Measurements from ENCODE around the gene CCDC102A. TPM values are rescaled to one million over a fixed set of nuclear protein-coding genes. Genes with fewer than 3 reads are reported as not detected.

CCDC102A gene
- total and polyA plus RNA-seq, 9 of the 15 experiments (the other 6 are each of a cell fraction or from before 2014, with no cell fraction given): 0.03 to 4.9 (median 1.4) TPM

DNA sequence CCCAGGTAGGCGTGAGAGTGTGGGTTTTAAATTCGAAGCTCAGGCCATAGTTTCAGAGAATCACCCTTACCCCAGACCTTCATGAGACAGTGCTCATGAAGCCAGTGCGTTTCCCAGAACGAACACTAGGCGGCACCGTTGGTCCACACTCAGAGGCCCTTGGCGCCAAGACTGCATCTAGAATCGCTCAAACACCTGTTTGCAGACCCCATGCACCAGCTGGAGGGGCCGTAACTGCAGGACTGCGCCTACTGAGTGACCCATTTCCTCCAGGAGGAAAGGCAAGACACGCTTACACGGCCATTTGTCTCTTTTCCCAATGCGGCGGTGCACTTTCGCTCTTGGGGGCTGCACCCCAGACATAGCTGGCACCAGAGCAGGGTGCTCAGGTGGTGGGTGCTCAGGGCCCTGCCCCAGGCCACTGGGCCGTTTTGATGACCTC is 40.1 kb upstream of the CCDC102A start:
- no peak overlapping the region for H3K27ac ChIP-seq (ENCODE audit: extremely low read depth, low read depth, low read length)
- no peak overlapping the region for H3K4me2 ChIP-seq (ENCODE audit: insufficient read depth, low read length)
- ATAC-seq (peak; percentile 94), DNase-seq (ENCODE audit: extremely low read depth in 1 of 4, low spot score in 3 of 4) (peak; percentile 71 to 84 (median 77)), FAIRE-seq (peak; percentile 97)
- no peak overlapping the region for H3K4me3 ChIP-seq
- H3K79me2 ChIP-seq (ENCODE audit: control insufficient read depth, insufficient read depth, low read length): no peaks in the 10 kb centered on the region
- WGBS (ENCODE audit: insufficient coverage, low coverage, missing lambda C conversion rate): 19% methylated on average over 16 of the region's 16 CpGs
- intact Hi-C loops (cut with micrococcal nuclease) (loop anchor here (1.0 to 10.0 kb wide), 3 partner anchors 73 to 518 kb away; partner anchors contain the start of genes USB1 and ZNF319), in situ Hi-C loops (cut with MboI) (no loop called here)
- no peaks in the 10 kb centered on the region for H3K9me1 ChIP-seq (ENCODE audit: control insufficient read depth, insufficient read depth, low read length)
- 0 out of 4 replicates have a peak overlapping the region, but pooled peaks of 1 of the 2 experiments have one; percentile 23 for H3K9ac ChIP-seq (ENCODE audit: insufficient read depth in 1 of 2, low read depth in 2 of 2, low read length in 2 of 2)
- H2AFZ ChIP-seq (ENCODE audit: low read depth, low read length): no peak overlapping the region
- no peaks in the 10 kb centered on the region for H3K36me3 ChIP-seq (ENCODE audit: control insufficient read depth, insufficient read depth, low read length)
- ChIA-PET POLR2A (interaction anchor here (1.2 kb wide), 1 partner anchor 69 kb away, joined by 6 read pairs; no protein-coding TSS in a partner anchor), CTCF (ENCODE audit: low intra/inter-chr PET ratio) (interaction anchor here (0.6 to 3.0 kb wide), 5 partner anchors 15 to 287 kb away, joined by 3 to 44 read pairs (median 3); no protein-coding TSS in a partner anchor)
- H3K9me3 ChIP-seq (replicated peaks; ENCODE audit: control insufficient read depth, insufficient read depth, low read depth, low read length): no peaks in the 10 kb centered on the region
- H3K27me3 ChIP-seq (ENCODE audit: control insufficient read depth in 2 of 2, insufficient read depth in 2 of 2, low read length in 2 of 2): peaks cover 5 to 46% of the 10 kb centered on the region in 2 experiments; a peak in 4 of 5 replicates
- no peaks in the 10 kb centered on the region for H4K20me1 ChIP-seq (replicated peaks; ENCODE audit: control insufficient read depth, insufficient read depth, low read length)
- BruUV-seq (replicated peaks): no TSS peak
- H3K4me1 ChIP-seq (replicated peaks in 1 of 2; ENCODE audit: control insufficient read depth in 2 of 2, insufficient read depth in 2 of 2, low read length in 2 of 2): peaks cover 0 to 16% of the 10 kb centered on the region in 2 experiments; a peak in 3 of 5 replicates
- TF ChIP-seq, protein P1, sequence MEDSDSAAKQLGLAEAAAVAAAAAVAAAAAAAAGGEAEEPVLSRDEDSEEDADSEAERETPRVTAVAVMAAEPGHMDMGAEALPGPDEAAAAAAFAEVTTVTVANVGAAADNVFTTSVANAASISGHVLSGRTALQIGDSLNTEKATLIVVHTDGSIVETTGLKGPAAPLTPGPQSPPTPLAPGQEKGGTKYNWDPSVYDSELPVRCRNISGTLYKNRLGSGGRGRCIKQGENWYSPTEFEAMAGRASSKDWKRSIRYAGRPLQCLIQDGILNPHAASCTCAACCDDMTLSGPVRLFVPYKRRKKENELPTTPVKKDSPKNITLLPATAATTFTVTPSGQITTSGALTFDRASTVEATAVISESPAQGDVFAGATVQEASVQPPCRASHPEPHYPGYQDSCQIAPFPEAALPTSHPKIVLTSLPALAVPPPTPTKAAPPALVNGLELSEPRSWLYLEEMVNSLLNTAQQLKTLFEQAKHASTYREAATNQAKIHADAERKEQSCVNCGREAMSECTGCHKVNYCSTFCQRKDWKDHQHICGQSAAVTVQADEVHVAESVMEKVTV (CRISPR knock-in tag; IDR thresholded peaks at IDR 0.05): peak; percentile 81
- TF ChIP-seq MTA3 (IDR thresholded peaks at IDR 0.05; ENCODE audit: borderline replicate concordance) (peak; percentile 26; the same call in 1 of the 2 replicates), REST (IDR thresholded peaks at IDR 0.05; ENCODE audit: borderline replicate concordance) (peak; percentile 72), REST (CRISPR knock-in tag; IDR thresholded peaks at IDR 0.05; ENCODE audit: low read depth) (no peak), ZBTB7A (IDR thresholded peaks at IDR 0.05; ENCODE audit: borderline replicate concordance, control insufficient read depth, low read depth, low read length) (0 out of 2 replicates have a peak, but pooled peaks have one; percentile 49), CTBP1 (IDR thresholded peaks at IDR 0.05; ENCODE audit: borderline replicate concordance) (peak; percentile 30; the same call in 1 of the 2 replicates), ZNF41 (CRISPR knock-in tag; conservative IDR thresholded peaks at IDR 0.05) (no peak), ARID2 (IDR thresholded peaks at IDR 0.05) (0 out of 2 replicates have a peak, but pooled peaks have one; percentile 32), TCF7 (IDR thresholded peaks at IDR 0.05; ENCODE audit: borderline replicate concordance) (no peak), KLF16 (IDR thresholded peaks at IDR 0.05) (peak; percentile 59; the same call in 1 of the 2 replicates), ZZZ3 (IDR thresholded peaks at IDR 0.05) (no peak)
- TF ChIP-seq, protein P2, sequence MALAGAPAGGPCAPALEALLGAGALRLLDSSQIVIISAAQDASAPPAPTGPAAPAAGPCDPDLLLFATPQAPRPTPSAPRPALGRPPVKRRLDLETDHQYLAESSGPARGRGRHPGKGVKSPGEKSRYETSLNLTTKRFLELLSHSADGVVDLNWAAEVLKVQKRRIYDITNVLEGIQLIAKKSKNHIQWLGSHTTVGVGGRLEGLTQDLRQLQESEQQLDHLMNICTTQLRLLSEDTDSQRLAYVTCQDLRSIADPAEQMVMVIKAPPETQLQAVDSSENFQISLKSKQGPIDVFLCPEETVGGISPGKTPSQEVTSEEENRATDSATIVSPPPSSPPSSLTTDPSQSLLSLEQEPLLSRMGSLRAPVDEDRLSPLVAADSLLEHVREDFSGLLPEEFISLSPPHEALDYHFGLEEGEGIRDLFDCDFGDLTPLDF (CRISPR knock-in tag; IDR thresholded peaks at IDR 0.05): peak; percentile 68; the same call in 1 of the 2 replicates

All from K562 (cell line).